Measurements from ENCODE around the gene RASIP1. TPM values are rescaled to one million over a fixed set of nuclear protein-coding genes. Genes with fewer than 3 reads are reported as not detected.
"Not testable (repeated sequence)": the region's sequence is repeated elsewhere in the genome, so short reads cannot be mapped to it uniquely, and the experiment has no call there.

The RASIP1 gene
- total and polyA plus RNA-seq, 10 donors = 15.1 to 78.1 (median 40.9) TPM

- no peaks in the 10 kb centered on the region for H3K9me3 ChIP-seq
- H3K36me3 ChIP-seq = no peaks in the 10 kb centered on the region
- intact Hi-C loops (cut with DNase I; ENCODE audit: low total_unique reads) = no loop called here
- WGBS, 5 donors = 72 to 89% (median 81%) methylated on average over 7 of the region's 7 CpGs
- H3K27me3 ChIP-seq (replicated peaks in 1 of 7) = no peaks in the 10 kb centered on the region
- H3K27ac ChIP-seq = no peak overlapping the region
- no peak for DNase-seq
- TF ChIP-seq POLR2AphosphoS5 (IDR thresholded peaks at IDR 0.05) = no peak
- no peak for TF ChIP-seq CTCF (IDR thresholded peaks at IDR 0.05 in 8 of 11, conservative IDR thresholded peaks at IDR 0.05 in 3 of 11)
- no peak for TF ChIP-seq POLR2A (IDR thresholded peaks at IDR 0.05)
- H3K4me1 ChIP-seq = peaks cover 0 to 8% (median 0%) of the 10 kb centered on the region in 6 donors
- no peak overlapping the region for H3K4me3 ChIP-seq
Observed at GRCh38 chr19:48689449-48689848, 51.0 kb downstream of the RASIP1 start.

- H3K9me3 ChIP-seq = no peaks in the 10 kb centered on the region
- intact Hi-C loops (cut with DNase I; ENCODE audit: low total_unique reads) = no loop called here
- peaks cover 0 to 8% (median 0%) of the 10 kb centered on the region in 6 donors for H3K4me1 ChIP-seq
- peak overlapping the region in 3 of 8 donors; percentile 22 to 41 (median 25) for H3K27ac ChIP-seq
- 80 to 96% (median 90%) methylated on average over 3 of the region's 3 CpGs for whole genome bisulfite sequencing, 5 donors
- no peak overlapping the region for H3K4me3 ChIP-seq
- TF ChIP-seq POLR2A (IDR thresholded peaks at IDR 0.05) (no peak), CTCF (IDR thresholded peaks at IDR 0.05 in 8 of 11, conservative IDR thresholded peaks at IDR 0.05 in 3 of 11) (no peak), POLR2AphosphoS5 (IDR thresholded peaks at IDR 0.05) (no peak)
- DNase-seq = no peak
- no peaks in the 10 kb centered on the region for H3K27me3 ChIP-seq (replicated peaks in 1 of 7)
- H3K36me3 ChIP-seq = no peaks in the 10 kb centered on the region
Observed at GRCh38 chr19:48687776-48688175, 52.6 kb downstream of the RASIP1 start.

- H3K9me3 ChIP-seq; H3K4me3 ChIP-seq; DNase-seq; H3K27me3 ChIP-seq (replicated peaks in 1 of 7); H3K36me3 ChIP-seq; H3K4me1 ChIP-seq; intact Hi-C loops (cut with DNase I; ENCODE audit: low total_unique reads): not testable (repeated sequence)
- WGBS, 5 donors = 88 to 94% (median 91%) methylated on average over 7 of the region's 7 CpGs
- H3K27ac ChIP-seq = peak overlapping the region in 5 of 8 donors; percentile 16 to 41 (median 22)
Observed at GRCh38 chr19:48686637-48687036, 53.8 kb downstream of the RASIP1 start.

- WGBS, 5 donors = 83 to 94% (median 85%) methylated on average over 3 of the region's 3 CpGs
- TF ChIP-seq POLR2A (IDR thresholded peaks at IDR 0.05) = no peak
- TF ChIP-seq POLR2AphosphoS5 (IDR thresholded peaks at IDR 0.05) = no peak
- TF ChIP-seq CTCF (IDR thresholded peaks at IDR 0.05 in 8 of 11, conservative IDR thresholded peaks at IDR 0.05 in 3 of 11) = no peak
- Histone ChIP-seq H3K27ac (no peak overlapping the region), H3K9me3 (no peaks in the 10 kb centered on the region), H3K4me3 (no peak overlapping the region), H3K4me1 (peaks cover 0 to 8% (median 0%) of the 10 kb centered on the region in 6 donors), H3K36me3 (no peaks in the 10 kb centered on the region), H3K27me3 (replicated peaks in 1 of 7) (no peaks in the 10 kb centered on the region)
- DNase-seq = no peak
- intact Hi-C loops (cut with DNase I; ENCODE audit: low total_unique reads) = no loop called here
Observed at GRCh38 chr19:48686088-48686487, 54.3 kb downstream of the RASIP1 start.

GRCh38 chr19:48685583-48685982 is 54.8 kb downstream of the RASIP1 start:
- Histone ChIP-seq H3K9me3 (no peaks in the 10 kb centered on the region), H3K4me3 (no peak overlapping the region), H3K27ac (no peak overlapping the region), H3K4me1 (peaks cover 0 to 8% (median 0%) of the 10 kb centered on the region in 6 donors), H3K36me3 (no peaks in the 10 kb centered on the region), H3K27me3 (replicated peaks in 1 of 7) (no peaks in the 10 kb centered on the region)
- no peak for DNase-seq
- 86 to 93% (median 90%) methylated on average over 9 of the region's 9 CpGs for WGBS, 5 donors
- intact Hi-C loops (cut with DNase I; ENCODE audit: low total_unique reads) = no loop called here
- TF ChIP-seq POLR2AphosphoS5 (IDR thresholded peaks at IDR 0.05) (no peak), POLR2A (IDR thresholded peaks at IDR 0.05) (no peak), CTCF (IDR thresholded peaks at IDR 0.05 in 8 of 11, conservative IDR thresholded peaks at IDR 0.05 in 3 of 11) (no peak)

Measured in spleen (tissue), 11 donors.